Panc1 (cell line): Measurements from ENCODE around the gene FUBP3.

ENCODE experiments used
- POLR2AphosphoS5 ChIP-seq: IDR thresholded peaks from 2 replicates; pipeline ENCODE4 v1.6.1; 2012; ENCODE audit warnings: mild to moderate bottlenecking, low read depth, low read length, moderate library complexity
- TF ChIP-seq, protein P1 (sequence below): fragments of 450-650 bp; IDR thresholded peaks from 2 replicates; pipeline ENCODE4 v1.5.1; 2017; ENCODE audit warnings: mild to moderate bottlenecking

DNA sequence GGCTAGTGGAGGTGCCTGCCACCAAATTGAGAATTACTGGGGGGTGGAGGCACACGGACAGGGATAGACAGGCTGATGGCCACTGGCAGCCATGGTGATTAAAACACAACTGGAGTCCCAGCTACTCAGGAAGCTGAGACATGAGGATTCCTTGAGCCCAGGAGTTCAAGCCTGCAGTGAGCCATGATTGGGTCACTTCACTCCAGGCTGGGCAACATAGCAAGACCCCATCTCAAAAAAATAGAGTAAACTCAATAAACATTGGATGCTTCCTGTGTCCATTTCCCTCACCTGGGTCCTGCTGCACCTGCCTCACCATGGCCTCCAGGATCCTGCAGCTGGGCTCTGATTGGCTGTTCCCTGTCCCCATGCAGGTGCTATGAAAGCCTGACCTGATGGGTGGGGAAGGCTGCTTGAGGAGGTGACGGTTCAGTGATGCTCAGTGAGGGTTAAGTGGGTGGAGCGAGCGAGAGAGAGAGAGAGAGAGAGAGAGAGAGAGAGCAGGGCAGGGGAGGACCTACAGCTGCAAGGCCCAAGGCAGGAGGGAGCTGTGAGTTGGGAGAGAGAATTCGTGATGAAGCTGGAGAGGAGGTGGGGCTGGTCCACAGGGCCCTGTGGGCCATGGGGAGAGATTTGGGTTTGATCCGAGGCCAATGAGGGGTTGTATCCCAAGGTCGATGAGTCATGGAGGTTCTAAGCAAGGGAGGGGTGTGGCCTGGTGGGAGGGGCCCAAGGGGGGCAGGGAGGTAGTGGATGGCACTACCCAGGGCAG lies 36.7 kb upstream of the FUBP3 start:
- TF ChIP-seq, protein P1, sequence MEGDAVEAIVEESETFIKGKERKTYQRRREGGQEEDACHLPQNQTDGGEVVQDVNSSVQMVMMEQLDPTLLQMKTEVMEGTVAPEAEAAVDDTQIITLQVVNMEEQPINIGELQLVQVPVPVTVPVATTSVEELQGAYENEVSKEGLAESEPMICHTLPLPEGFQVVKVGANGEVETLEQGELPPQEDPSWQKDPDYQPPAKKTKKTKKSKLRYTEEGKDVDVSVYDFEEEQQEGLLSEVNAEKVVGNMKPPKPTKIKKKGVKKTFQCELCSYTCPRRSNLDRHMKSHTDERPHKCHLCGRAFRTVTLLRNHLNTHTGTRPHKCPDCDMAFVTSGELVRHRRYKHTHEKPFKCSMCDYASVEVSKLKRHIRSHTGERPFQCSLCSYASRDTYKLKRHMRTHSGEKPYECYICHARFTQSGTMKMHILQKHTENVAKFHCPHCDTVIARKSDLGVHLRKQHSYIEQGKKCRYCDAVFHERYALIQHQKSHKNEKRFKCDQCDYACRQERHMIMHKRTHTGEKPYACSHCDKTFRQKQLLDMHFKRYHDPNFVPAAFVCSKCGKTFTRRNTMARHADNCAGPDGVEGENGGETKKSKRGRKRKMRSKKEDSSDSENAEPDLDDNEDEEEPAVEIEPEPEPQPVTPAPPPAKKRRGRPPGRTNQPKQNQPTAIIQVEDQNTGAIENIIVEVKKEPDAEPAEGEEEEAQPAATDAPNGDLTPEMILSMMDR = no peak
- TF ChIP-seq POLR2AphosphoS5 = no peak
